Common myeloid progenitor, CD34-positive (primary cell): ENCODE data around the gene ISOC2.
"Not testable (repeated sequence)": the region's sequence is repeated elsewhere in the genome, so short reads cannot be mapped to it uniquely, and the experiment has no call there.

Source experiments
- CTCF ChIA-PET: fragments of 350-600 bp; sonication (Branson Sonifier 250); formaldehyde crosslinking; loops from one replicate; lab custom pipeline; 2021; ENCODE audit warnings: antibody characterized with exemption; lab: Charles Lee
- POLR2A ChIA-PET: fragments of 350-600 bp; sonication (Branson Sonifier 250); formaldehyde crosslinking; loops from one replicate; lab custom pipeline; 2021; ENCODE audit warnings: antibody characterized with exemption; lab: Charles Lee
- DNase-seq, 3 donors: peaks; one replicate each; pipeline versions ENCODE4 v3.0.0 to v3.0.0-alpha.2; 2013
- H3K27ac ChIP-seq, 2 experiments: 1 replicate in 1 of 2; 2 replicates in 1 of 2; pipeline ENCODE4 v1.7.0; 2013; ENCODE audit warnings: inconsistent platforms in 2 of 2, low read length in 2 of 2, mild to moderate bottlenecking in 2 of 2, low read depth in 1 of 2, moderate library complexity in 1 of 2; ENCODE audit not compliant: severe bottlenecking in 2 of 2, insufficient read depth in 1 of 2, poor library complexity in 1 of 2
- H3K27me3 ChIP-seq, 5 experiments: replicated peaks in 2 of 5; 1 replicate in 3 of 5; 2 replicates in 2 of 5; pipeline versions ENCODE4 v1.6.1 to v1.7.0; 2013; ENCODE audit warnings: low read length in 4 of 5, mild to moderate bottlenecking in 2 of 5, moderate library complexity in 2 of 5, inconsistent platforms in 1 of 5; ENCODE audit not compliant: insufficient read depth in 5 of 5, control insufficient read depth in 4 of 5
- H3K36me3 ChIP-seq, 4 experiments: 1 replicate in 2 of 4; 2 replicates in 2 of 4; pipeline versions ENCODE4 v1.6.1 to v1.7.0; 2013; ENCODE audit warnings: low read length in 3 of 4, control low read depth in 1 of 4, mild to moderate bottlenecking in 1 of 4; ENCODE audit not compliant: control insufficient read depth in 4 of 4, insufficient read depth in 4 of 4
- H3K4me1 ChIP-seq, 4 experiments: 1 replicate in 3 of 4; 2 replicates in 1 of 4; pipeline versions ENCODE4 v1.6.1 to v1.7.1; 2013; ENCODE audit warnings: low read length in 3 of 4, mild to moderate bottlenecking in 3 of 4, control low read depth in 1 of 4, inconsistent platforms in 1 of 4, moderate library complexity in 1 of 4; ENCODE audit not compliant: control insufficient read depth in 4 of 4, insufficient read depth in 4 of 4; ENCODE audit errors: control extremely low read depth in 1 of 4
- H3K4me3 ChIP-seq, 7 experiments: 1 replicate in 4 of 7; 2 replicates in 3 of 7; pipeline versions ENCODE4 v1.5.1 to v1.7.0; 2013; ENCODE audit warnings: mild to moderate bottlenecking in 7 of 7, low read length in 6 of 7, moderate library complexity in 6 of 7, inconsistent platforms in 2 of 7, low read depth in 2 of 7, control low read depth in 1 of 7; ENCODE audit not compliant: insufficient read depth in 4 of 7, control insufficient read depth in 1 of 7; ENCODE audit errors: extremely low read depth in 1 of 7
- H3K9me3 ChIP-seq, 5 experiments: 1 replicate in 4 of 5; 2 replicates in 1 of 5; pipeline versions ENCODE4 v1.6.1 to v1.7.1; 2013; ENCODE audit warnings: low read length in 4 of 5, mild to moderate bottlenecking in 2 of 5, inconsistent platforms in 1 of 5, low read depth in 1 of 5, moderate library complexity in 1 of 5; ENCODE audit not compliant: control insufficient read depth in 4 of 5, insufficient read depth in 2 of 5; ENCODE audit errors: control extremely low read depth in 1 of 5
- WGBS: methylation state at CpG from one replicate; pipeline ENCODE4 v1.1.5; 2013; ENCODE audit not compliant: insufficient coverage; 5-methylcytosine and 5-hydroxymethylcytosine counted together

Gene ISOC2

GRCh38 chr19:55432241-55432959, 29.0 kb downstream of the ISOC2 start:
- 93% methylated on average over 14 of the region's 14 CpGs for WGBS
- CTCF ChIA-PET: no interaction called here

GRCh38 chr19:55431183-55431582, 30.3 kb downstream of the ISOC2 start:
- Histone ChIP-seq H3K9me3 (peaks cover 0 to 9% (median 0%) of the 10 kb centered on the region in 5 experiments), H3K36me3 (no peaks in the 10 kb centered on the region), H3K4me1 (no peaks in the 10 kb centered on the region), H3K27me3 (peaks cover 6 to 47% (median 16%) of the 10 kb centered on the region in 5 experiments), H3K4me3 (no peak overlapping the region), H3K27ac (no peak overlapping the region)
- ChIA-PET POLR2A (no interaction called here), CTCF (no interaction called here)
- WGBS: 91% methylated on average over 1 of the region's 1 CpG
- DNase-seq: no peak

More at GRCh38 chr19:55432241-55432959, 29.0 kb downstream of the ISOC2 start:
- peaks cover 6 to 59% (median 17%) of the 10 kb centered on the region in 5 experiments for H3K27me3 ChIP-seq
- H3K27ac ChIP-seq: no peak overlapping the region
- no peak overlapping the region for H3K4me3 ChIP-seq
- POLR2A ChIA-PET: no interaction called here
- H3K9me3 ChIP-seq: peaks cover 0 to 9% (median 0%) of the 10 kb centered on the region in 5 experiments
- H3K36me3 ChIP-seq: no peaks in the 10 kb centered on the region
- no peak for DNase-seq
- H3K4me1 ChIP-seq: no peaks in the 10 kb centered on the region

- peaks cover 0 to 8% (median 0%) of the 10 kb centered on the region in 5 experiments for H3K9me3 ChIP-seq
- WGBS: 92% methylated on average over 2 of the region's 2 CpGs
- H3K36me3 ChIP-seq: no peaks in the 10 kb centered on the region
- H3K27me3 ChIP-seq: peaks cover 0 to 6% (median 0%) of the 10 kb centered on the region in 5 experiments
- peaks cover 0 to 12% (median 11%) of the 10 kb centered on the region in 4 experiments for H3K4me1 ChIP-seq
- DNase-seq: no peak
- POLR2A ChIA-PET: no interaction called here
- no peak overlapping the region for H3K4me3 ChIP-seq
- CTCF ChIA-PET: interaction anchor here (1.0 to 1.4 kb wide), 2 partner anchors 8 to 11 kb away, joined by 4 to 6 read pairs; no protein-coding TSS in a partner anchor
- no peak overlapping the region for H3K27ac ChIP-seq
These were observed 35.4 kb downstream of the ISOC2 start for GRCh38 chr19:55426042-55426441.

GRCh38 chr19:55424518-55424917, 36.9 kb downstream of the ISOC2 start:
- H3K36me3 ChIP-seq: no peaks in the 10 kb centered on the region
- no peaks in the 10 kb centered on the region for H3K27me3 ChIP-seq
- H3K27ac ChIP-seq: no peak overlapping the region
- peaks cover 6 to 26% (median 20%) of the 10 kb centered on the region in 4 experiments for H3K4me1 ChIP-seq
- H3K9me3 ChIP-seq: peaks cover 0 to 4% (median 0%) of the 10 kb centered on the region in 5 experiments
- ChIA-PET CTCF (interaction anchor here (1.2 kb wide), 1 partner anchor 12 kb away, joined by 4 read pairs; no protein-coding TSS in a partner anchor), POLR2A (interaction anchor here (0.5 kb wide), 1 partner anchor 84 kb away, joined by 7 read pairs; no protein-coding TSS in a partner anchor)
- 100% methylated on average over 3 of the region's 3 CpGs for WGBS
- DNase-seq: no peak
- no peak overlapping the region for H3K4me3 ChIP-seq

GRCh38 chr19:55423225-55424005, 38.0 kb downstream of the ISOC2 start:
- Histone ChIP-seq H3K4me1 (peaks cover 6 to 29% (median 20%) of the 10 kb centered on the region in 4 experiments), H3K36me3 (no peaks in the 10 kb centered on the region), H3K27ac (no peak overlapping the region), H3K27me3 (no peaks in the 10 kb centered on the region), H3K4me3 (no peak overlapping the region), H3K9me3 (peaks cover 0 to 4% (median 0%) of the 10 kb centered on the region in 5 experiments)
- CTCF ChIA-PET: interaction anchor here (1.0 to 1.5 kb wide), 3 partner anchors 20 to 132 kb away, joined by 3 read pairs; no protein-coding TSS in a partner anchor
- POLR2A ChIA-PET: interaction anchor here (0.7 kb wide), 1 partner anchor 122 kb away, joined by 4 read pairs; no protein-coding TSS in a partner anchor
- 94% methylated on average over 9 of the region's 13 CpGs for WGBS
- no peak for DNase-seq

- H3K27me3 ChIP-seq, H3K36me3 ChIP-seq, H3K27ac ChIP-seq, H3K9me3 ChIP-seq, H3K4me3 ChIP-seq: not testable (repeated sequence)
- CTCF ChIA-PET: interaction anchor here (0.6 to 0.8 kb wide), 2 partner anchors 14 to 38 kb away, joined by 3 to 4 read pairs; no protein-coding TSS in a partner anchor
- DNase-seq: peak; percentile 77 to 96 (median 93)
- WGBS: 4% methylated on average over 4 of the region's 4 CpGs
- peaks cover 6 to 40% (median 31%) of the 10 kb centered on the region in 4 experiments for H3K4me1 ChIP-seq
- POLR2A ChIA-PET: interaction anchor here (0.6 kb wide), 1 partner anchor 19 kb away, joined by 3 read pairs; no protein-coding TSS in a partner anchor
These were observed 40.2 kb downstream of the ISOC2 start for GRCh38 chr19:55421281-55421680.
